Parathyroid adenoma (tissue), 2 donors: Measurements from ENCODE around the gene KCNIP1.

Experiments
- H2AFZ ChIP-seq: fragments of 300-600 bp; sonication (generic); one replicate; pipeline ENCODE4 v1.7.0; 2017; ENCODE audit warnings: antibody characterized with exemption, mild to moderate bottlenecking
- H3K27ac ChIP-seq: fragments of 300-600 bp; sonication (generic); one replicate; pipeline ENCODE4 v1.7.0; 2017
- H3K27me3 ChIP-seq: fragments of 300-600 bp; sonication (generic); one replicate; pipeline ENCODE4 v1.7.0; 2017; ENCODE audit warnings: low read length; ENCODE audit not compliant: control insufficient read depth, insufficient read depth
- H3K36me3 ChIP-seq: fragments of 300-600 bp; sonication (generic); one replicate; pipeline ENCODE4 v1.7.0; 2017; ENCODE audit warnings: low read length; ENCODE audit not compliant: control insufficient read depth, insufficient read depth
- H3K4me1 ChIP-seq: fragments of 300-600 bp; sonication (generic); one replicate; pipeline ENCODE4 v1.7.0; 2017; ENCODE audit warnings: control low read depth
- H3K4me2 ChIP-seq: fragments of 300-600 bp; sonication (generic); one replicate; pipeline ENCODE4 v1.7.0; 2017; ENCODE audit warnings: low read length
- H3K4me3 ChIP-seq: fragments of 300-600 bp; sonication (generic); one replicate; pipeline ENCODE4 v1.7.0; 2017; ENCODE audit warnings: low read depth, low read length
- H3K79me2 ChIP-seq: fragments of 300-600 bp; sonication (generic); one replicate; pipeline ENCODE4 v1.7.0; 2017; ENCODE audit warnings: control low read depth
- H3K9ac ChIP-seq: fragments of 300-600 bp; sonication (generic); one replicate; pipeline ENCODE4 v1.7.0; 2017; ENCODE audit warnings: mild to moderate bottlenecking
- H3K9me3 ChIP-seq: fragments of 300-600 bp; sonication (generic); one replicate; pipeline ENCODE4 v1.7.0; 2017; ENCODE audit warnings: low read length; ENCODE audit not compliant: control insufficient read depth
- CTCF ChIP-seq: fragments of 300-600 bp; sonication (generic); IDR thresholded peaks from one replicate; pipeline ENCODE4 v1.7.0; 2017; ENCODE audit warnings: antibody characterized with exemption, mild to moderate bottlenecking
- donor health status: primary hyperparathyroidism.

Gene KCNIP1

GRCh38 chr5:170719551-170719950, 215.7 kb downstream of the KCNIP1 start:
- TF ChIP-seq CTCF, result no peak
- no peaks in the 10 kb centered on the region for H3K79me2 ChIP-seq
- peaks cover 3% of the 10 kb centered on the region for H3K9me3 ChIP-seq
- H3K27ac ChIP-seq, result no peak overlapping the region
- no peaks in the 10 kb centered on the region for H3K4me1 ChIP-seq
- H3K4me3 ChIP-seq, result no peak overlapping the region
- H3K9ac ChIP-seq, result no peak overlapping the region
- H3K4me2 ChIP-seq, result no peak overlapping the region
- H2AFZ ChIP-seq, result no peak overlapping the region
- H3K36me3 ChIP-seq, result no peaks in the 10 kb centered on the region
- no peaks in the 10 kb centered on the region for H3K27me3 ChIP-seq

DNA sequence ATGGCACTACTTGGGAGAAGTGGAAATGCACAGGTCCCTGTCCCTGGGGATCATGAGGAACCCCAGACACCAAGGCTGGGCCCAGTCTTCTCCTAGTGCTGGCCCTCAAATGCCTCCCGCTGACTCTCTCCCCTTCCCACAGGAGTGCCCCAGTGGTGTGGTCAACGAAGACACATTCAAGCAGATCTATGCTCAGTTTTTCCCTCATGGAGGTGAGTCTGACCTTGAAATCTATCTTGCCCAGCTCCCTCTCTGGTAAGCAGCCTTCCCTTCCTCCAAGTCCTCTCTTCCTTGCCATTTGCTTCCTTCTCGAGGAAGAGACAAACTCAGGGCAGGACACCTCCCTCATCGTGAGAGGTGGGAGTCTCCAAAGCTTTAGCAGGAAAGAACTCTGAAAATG, 216.4 kb downstream of the KCNIP1 start:
- no peak overlapping the region for H2AFZ ChIP-seq
- H3K4me2 ChIP-seq, result no peak overlapping the region
- no peaks in the 10 kb centered on the region for H3K27me3 ChIP-seq
- H3K4me3 ChIP-seq, result no peak overlapping the region
- no peaks in the 10 kb centered on the region for H3K36me3 ChIP-seq
- no peak for TF ChIP-seq CTCF
- H3K9me3 ChIP-seq, result peaks cover 4% of the 10 kb centered on the region
- H3K9ac ChIP-seq, result no peak overlapping the region
- H3K79me2 ChIP-seq, result no peaks in the 10 kb centered on the region
- no peak overlapping the region for H3K27ac ChIP-seq
- H3K4me1 ChIP-seq, result no peaks in the 10 kb centered on the region

GRCh38 chr5:170720984-170721383, 217.2 kb downstream of the KCNIP1 start:
- Histone ChIP-seq H3K4me3 (no peak overlapping the region), H2AFZ (no peak overlapping the region), H3K27me3 (no peaks in the 10 kb centered on the region), H3K27ac (no peak overlapping the region), H3K4me2 (no peak overlapping the region), H3K9ac (no peak overlapping the region), H3K79me2 (no peaks in the 10 kb centered on the region), H3K9me3 (peaks cover 4% of the 10 kb centered on the region), H3K36me3 (no peaks in the 10 kb centered on the region), H3K4me1 (no peaks in the 10 kb centered on the region)
- no peak for TF ChIP-seq CTCF

- no peak overlapping the region for H3K4me2 ChIP-seq
- no peak overlapping the region for H3K27ac ChIP-seq
- H3K27me3 ChIP-seq, result no peaks in the 10 kb centered on the region
- no peaks in the 10 kb centered on the region for H3K4me1 ChIP-seq
- no peak for TF ChIP-seq CTCF
- H3K9me3 ChIP-seq, result peaks cover 4% of the 10 kb centered on the region
- no peaks in the 10 kb centered on the region for H3K79me2 ChIP-seq
- H3K9ac ChIP-seq, result no peak overlapping the region
- no peaks in the 10 kb centered on the region for H3K36me3 ChIP-seq
- no peak overlapping the region for H3K4me3 ChIP-seq
- H2AFZ ChIP-seq, result no peak overlapping the region
Observed at GRCh38 chr5:170721681-170722080, 217.9 kb downstream of the KCNIP1 start.

DNA sequence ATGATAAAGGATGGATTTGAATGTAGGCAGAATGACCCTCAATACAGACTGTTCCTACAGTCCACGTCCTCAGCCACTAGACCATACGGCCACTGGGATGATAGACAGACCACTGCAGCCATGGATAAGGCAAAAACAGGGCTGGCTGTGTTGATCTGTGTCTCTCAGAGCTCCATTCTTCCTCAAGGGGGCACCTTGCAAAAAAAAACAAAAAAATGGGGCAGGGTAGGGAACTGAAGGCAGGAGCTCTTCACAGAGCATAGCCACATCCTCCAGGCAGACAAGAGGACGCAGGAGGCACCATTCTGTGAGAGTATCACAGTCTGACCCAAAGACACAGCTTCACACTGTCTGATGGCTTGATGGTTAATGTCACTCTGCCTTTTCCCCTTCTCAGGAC, 218.5 kb downstream of the KCNIP1 start:
- peaks cover 4% of the 10 kb centered on the region for H3K9me3 ChIP-seq
- no peak overlapping the region for H3K4me3 ChIP-seq
- no peak overlapping the region for H3K27ac ChIP-seq
- H3K4me1 ChIP-seq, result no peaks in the 10 kb centered on the region
- no peak overlapping the region for H3K9ac ChIP-seq
- H2AFZ ChIP-seq, result no peak overlapping the region
- no peaks in the 10 kb centered on the region for H3K36me3 ChIP-seq
- no peak for TF ChIP-seq CTCF
- no peaks in the 10 kb centered on the region for H3K27me3 ChIP-seq
- H3K79me2 ChIP-seq, result no peaks in the 10 kb centered on the region
- H3K4me2 ChIP-seq, result no peak overlapping the region
